ENCODE results near the gene STOML3.

- no peak for TF ChIP-seq POLR2A (IDR thresholded peaks at IDR 0.05)
- no peak for TF ChIP-seq CTCF (IDR thresholded peaks at IDR 0.05)
- no peak for TF ChIP-seq EP300 (IDR thresholded peaks at IDR 0.05)
Measured at GRCh38 chr13:38980750-38981078, 9.9 kb downstream of the STOML3 start.
